Endometrial microvascular endothelial cells (primary cell): ENCODE data around the gene BSND. TPM values are rescaled to one million over a fixed set of nuclear protein-coding genes. Genes with fewer than 3 reads are reported as not detected.

Source experiments
- in situ Hi-C: cut with HindIII; loops from 2 replicates; pipeline ENCODE4 v1.10.0; 2017; ENCODE audit warnings: low sequenced_read_pairs, low pct_unique_long_range_greater_than_20kb; ENCODE audit errors: inconsistent ontology term
- total RNA-seq: library from RNA; depleted of rRNA; stranded (reverse); fragments of >200 nt; gene quantifications from one replicate; pipeline ENCODE4 v1.2.3, GENCODE V29; 2015; ENCODE audit errors: inconsistent ontology term

Gene BSND
- total RNA-seq, 1 donor from 2014 or later = not detected

DNA sequence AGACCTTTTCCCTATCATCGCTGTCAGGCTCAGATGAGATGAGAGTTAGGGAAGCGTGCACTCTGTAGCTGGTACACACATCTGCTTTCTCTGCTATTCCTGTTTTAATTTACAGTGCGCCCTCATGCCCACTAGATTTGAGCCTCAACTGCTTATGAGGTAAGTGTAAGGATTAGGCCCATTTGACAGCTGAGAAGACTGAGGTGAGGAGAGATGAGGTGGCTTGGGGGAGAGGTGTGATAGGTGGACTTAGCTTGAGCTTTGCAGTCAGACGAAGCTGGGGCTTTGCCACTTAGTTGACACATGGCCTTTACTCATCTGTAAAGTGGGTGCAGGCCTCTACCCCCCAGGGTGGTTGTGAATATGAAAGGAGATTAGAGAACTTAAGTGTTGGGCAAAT is 9.8 kb upstream of the BSND start:
- in situ Hi-C loops = no loop called here

GRCh38 chr1:54989473-54989872 is 9.3 kb upstream of the BSND start:
- in situ Hi-C loops = no loop called here

DNA sequence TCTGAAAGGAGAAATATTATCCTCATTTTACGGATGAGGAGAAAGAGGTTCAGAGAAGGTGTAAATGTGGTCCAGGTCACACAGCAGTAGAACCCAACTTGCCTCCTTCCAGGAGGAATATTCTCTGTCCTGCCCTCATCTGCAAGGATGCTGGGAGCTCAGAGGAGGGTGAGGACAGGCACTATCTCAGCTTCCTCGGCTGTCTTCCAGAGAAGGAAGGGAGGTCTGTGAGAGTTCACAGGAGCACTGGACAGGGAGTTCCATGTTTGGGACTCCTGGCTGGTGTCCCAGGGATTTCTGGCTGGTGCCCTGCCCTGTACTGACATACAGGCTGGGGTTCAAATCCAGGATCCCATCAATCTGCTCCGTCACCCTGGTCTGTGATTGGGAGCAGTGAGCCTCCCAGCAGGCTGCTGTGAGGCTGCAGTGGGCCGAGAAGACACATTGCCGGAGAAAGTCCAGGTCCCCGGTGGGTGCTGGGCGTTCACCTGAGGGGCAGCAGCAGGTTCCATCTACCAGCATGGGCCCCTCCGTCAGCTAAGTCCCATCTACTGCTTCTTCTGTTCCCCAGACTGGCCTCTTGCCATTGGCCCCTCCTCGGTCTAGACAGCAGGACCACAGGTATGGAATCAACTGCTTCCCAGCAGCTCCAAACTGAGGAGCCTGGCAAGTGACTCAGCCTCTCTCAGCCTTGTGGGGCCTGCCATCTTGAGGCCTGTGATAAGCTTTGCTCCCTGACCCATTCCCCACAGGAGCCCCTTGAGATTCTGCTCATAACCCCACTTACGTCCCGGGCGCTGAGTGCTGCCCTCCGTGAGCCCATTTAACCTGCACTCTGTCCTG is 8.5 kb upstream of the BSND start:
- in situ Hi-C loops = no loop called here

- in situ Hi-C loops = no loop called here
Observed at GRCh38 chr1:54990916-54991315, 7.8 kb upstream of the BSND start.

GRCh38 chr1:54991939-54992338 is 6.8 kb upstream of the BSND start:
- in situ Hi-C loops = no loop called here

- in situ Hi-C loops = no loop called here
Observed at GRCh38 chr1:54993140-54993539, 5.6 kb upstream of the BSND start.

DNA sequence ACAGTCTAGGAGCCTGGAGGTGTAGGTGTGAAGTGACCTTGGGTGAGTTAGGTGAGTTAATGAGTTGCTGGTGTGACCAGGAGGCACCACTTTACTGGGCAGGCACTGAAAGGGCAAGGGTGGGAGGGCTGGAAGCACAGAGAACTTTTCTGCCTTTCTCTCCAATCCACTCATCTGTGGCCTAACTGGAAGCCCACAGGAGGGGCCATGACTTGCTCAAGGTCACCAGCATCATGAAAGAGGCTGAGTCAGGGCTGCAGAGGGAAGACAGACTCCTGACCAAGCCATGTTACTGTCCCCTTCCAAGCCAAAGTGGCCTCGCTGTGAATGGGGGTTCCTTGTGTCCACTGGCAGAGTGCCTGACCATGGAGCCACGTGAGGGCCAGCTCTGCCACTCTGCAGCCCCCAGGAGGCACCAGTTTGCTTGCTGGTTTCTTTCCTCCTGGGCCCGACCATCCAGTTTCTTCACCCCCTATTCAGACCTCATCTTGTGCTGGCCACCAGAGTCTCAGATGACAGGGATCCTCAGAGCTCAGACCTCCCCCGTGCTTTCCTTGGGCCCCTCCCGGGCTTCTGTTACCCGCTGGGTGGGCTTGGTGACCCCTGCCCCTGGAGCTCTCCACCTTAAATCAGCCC is 4.3 kb upstream of the BSND start:
- in situ Hi-C loops = no loop called here

DNA sequence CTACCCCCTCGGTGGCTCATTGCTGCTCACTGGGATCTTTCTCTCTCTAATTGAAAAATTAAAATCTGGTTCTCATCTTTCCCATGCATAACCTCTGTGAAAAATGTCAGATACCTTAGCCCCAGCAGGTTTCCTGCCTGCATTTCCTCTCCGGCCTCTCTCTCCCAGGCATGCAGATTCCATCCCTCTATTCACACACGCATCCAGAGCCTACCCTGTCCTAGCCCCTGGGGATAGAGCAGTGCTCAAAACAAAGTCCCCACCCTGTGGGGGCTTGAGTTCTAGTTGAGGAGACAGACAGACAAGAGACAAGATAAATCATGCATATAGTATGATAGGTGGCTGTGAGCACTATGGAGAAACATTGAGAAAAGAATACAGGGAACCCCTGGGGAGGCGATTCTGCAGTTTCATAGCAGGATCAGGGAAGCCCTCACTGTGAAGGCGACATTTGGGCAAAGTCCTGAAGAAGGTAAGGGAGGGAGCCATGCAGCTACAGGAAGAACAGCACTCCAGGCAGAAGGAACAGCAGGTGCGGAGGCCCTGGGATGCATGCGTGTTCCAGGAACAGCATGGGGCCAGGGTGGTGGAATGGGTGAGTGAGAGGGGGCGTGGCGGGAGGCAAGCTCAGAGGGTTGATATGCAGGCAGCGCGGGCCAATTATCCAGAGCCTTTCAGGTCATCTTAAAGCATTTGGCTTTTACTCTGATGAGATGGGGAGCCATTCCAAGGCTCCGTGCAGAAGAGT is 3.5 kb upstream of the BSND start:
- in situ Hi-C loops = no loop called here

- in situ Hi-C loops = no loop called here
Observed at GRCh38 chr1:54995835-54996234, 2.9 kb upstream of the BSND start.

GRCh38 chr1:54996359-54996868 is 2.3 kb upstream of the BSND start:
- in situ Hi-C loops = no loop called here

DNA sequence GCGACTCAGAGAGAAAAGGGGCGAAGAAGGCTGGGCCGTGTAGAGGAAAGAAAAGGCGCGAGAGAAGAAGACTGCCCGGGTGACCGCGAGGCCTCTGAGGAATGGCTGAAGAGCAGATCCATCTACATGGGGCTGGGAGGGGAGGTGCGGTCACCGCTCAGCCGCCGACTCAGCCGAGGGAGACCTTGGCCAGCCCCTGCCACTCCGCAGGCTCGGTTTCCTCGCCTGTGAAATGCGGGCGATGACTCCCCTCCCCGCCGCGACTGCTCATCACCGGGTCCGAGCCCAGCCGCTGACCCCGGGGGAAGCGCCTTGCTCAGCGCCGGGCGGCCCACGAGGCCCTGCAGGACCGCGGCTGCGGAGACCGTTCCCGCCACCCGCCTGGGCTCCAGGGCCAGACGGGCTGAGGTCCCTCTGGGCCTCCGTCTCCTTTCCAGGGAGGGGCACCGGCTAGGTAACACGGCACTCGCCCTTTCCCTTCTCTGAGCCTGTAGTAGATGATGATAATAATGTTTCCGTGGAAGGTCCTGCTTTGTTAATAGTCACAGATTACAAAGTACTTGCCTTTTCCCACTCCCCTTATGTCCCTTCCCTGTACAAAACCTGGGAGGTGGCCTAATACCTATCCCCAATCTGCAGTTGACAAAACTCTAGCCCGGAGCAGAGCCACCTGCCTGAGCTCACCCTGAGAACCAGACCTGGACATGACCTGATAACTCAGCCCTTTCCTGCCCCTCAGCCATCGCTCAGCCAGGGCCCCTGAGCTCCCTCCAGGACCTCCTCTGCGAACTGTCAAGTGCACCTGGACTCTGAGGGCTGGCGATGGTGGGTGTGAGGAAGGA is 1.6 kb upstream of the BSND start:
- in situ Hi-C loops = no loop called here

DNA sequence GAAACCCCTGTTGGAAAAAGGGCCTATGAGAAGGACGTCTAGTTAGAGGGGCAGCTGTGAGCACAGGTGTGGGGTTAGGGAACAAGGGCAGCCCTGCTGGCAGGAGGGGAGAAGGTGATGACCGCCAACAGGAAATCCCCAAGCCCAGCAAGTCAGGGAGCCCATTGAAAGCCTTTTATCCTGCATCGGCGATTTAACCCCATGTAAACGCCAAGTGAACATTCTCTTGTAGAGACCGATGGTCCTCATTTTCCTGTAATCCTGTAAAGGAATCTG is 1.1 kb upstream of the BSND start:
- in situ Hi-C loops = no loop called here

- in situ Hi-C loops = no loop called here
Observed at GRCh38 chr1:54998100-54998499, 633 bp upstream of the BSND start.

DNA sequence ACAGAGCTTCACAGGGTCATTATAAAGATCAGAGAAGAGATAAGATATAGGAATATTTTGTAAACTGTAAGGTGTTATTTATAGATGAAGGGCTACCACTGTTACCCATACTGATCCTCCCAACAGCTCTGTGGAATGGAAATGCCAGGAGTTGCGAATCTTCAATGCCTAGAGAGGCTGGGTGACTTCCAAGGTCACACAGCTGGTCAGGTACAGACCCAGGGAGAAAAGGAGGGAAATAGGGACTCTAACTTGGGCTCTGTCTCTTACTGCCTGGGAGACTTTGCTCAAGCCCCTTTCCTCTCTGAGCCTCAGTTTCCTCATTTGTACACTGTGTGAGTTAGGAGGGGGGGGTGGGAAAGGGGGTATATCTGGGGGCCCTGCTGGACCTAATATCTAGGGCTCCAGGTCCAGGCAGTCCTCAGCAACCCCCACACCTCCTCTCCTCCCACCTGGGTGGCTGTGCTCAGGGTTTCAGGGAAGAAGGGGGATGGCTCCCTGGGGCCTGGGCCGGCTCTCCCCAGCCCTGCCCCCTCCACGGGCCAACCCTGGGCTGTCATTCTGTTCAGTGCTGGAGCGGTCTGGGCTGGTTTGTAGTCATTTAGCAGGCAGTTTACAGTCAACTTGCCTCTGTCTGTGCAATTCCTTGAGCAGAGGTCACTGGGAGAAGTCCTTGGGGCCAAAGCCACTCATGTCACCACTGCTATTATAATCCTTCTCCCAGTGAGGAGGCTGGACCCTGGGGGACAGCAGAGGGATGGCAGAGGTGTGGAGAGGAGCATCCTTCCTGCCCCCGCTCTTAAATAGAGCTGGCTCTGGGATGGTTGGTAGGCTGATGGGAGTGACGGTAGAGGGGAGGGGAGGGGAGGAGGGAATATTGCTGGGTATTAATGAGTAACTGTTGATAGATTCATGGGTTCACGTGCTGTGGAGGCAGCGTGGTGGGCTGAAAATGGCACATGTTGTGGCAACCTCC is 1.7 kb downstream of the BSND start:
- in situ Hi-C loops = no loop called here

DNA sequence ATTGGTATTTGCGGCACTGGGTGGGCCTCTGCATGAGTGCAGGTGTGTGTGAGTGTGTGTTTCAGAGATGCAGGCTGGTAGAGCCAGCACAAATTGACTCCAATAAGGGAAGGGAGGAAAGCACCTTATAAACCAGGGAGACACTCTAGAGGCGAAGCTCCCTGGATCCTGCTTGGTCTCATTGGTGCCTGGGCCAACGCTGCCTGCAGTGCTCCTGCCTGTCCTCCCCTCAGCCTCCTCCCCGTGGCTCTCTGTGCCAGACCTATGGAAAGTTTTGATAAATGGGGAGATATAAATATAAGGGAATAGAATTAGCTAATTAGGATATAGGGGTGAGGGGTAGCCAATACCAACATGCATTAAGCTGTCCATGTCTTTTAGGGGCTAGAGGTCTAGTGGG is 2.6 kb downstream of the BSND start:
- in situ Hi-C loops = no loop called here

DNA sequence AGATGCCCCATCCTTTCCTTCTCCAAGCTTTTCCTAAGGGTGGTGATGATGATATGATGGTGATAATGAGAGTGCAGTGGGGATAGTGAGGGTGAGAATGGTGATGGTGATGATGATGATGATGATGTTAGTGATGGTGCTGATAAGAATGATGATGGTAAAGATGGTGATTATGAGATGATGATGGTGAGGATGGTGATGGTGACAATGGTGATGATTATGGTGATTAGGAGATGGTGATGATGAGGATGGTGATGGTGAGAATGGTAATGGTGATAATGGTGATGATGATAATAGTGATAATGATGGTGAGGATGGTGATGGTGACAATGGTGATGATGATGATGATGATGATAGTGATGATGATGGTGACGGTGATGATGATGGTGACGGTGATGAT is 4.0 kb downstream of the BSND start:
- in situ Hi-C loops = no loop called here

- in situ Hi-C loops = no loop called here
Observed at GRCh38 chr1:55005351-55006140, 6.8 kb downstream of the BSND start.
